Stomach (tissue), 9 donors: ENCODE results near the gene AAR2. TPM values are rescaled to one million over a fixed set of nuclear protein-coding genes. Genes with fewer than 3 reads are reported as not detected.

Experiments
- DNase-seq, 2 donors: peaks; one replicate each; pipeline versions ENCODE4 v3.0.0 to v3.0.0-alpha.2; 2013 to 2019
- H3K27ac ChIP-seq, 5 donors: fragments of 200-600 bp in 4 of 5; sonication (generic) in 4 of 5; one replicate each; pipeline ENCODE4 v1.5.1; 2013 to 2019; ENCODE audit warnings: mild to moderate bottlenecking in 1 of 5, moderate library complexity in 1 of 5
- H3K27me3 ChIP-seq, 3 donors: fragments of 200-600 bp; sonication (generic); one replicate each; pipeline ENCODE4 v1.5.1; 2017 to 2019; ENCODE audit warnings: mixed run types in 1 of 3
- H3K36me3 ChIP-seq, 4 donors: fragments of 200-600 bp; sonication (generic); 1 replicate in 3 of 4; 2 replicates in 1 of 4; pipeline ENCODE4 v1.5.1; 2016 to 2019
- H3K4me1 ChIP-seq, 4 donors: fragments of 200-600 bp; sonication (generic); one replicate each; pipeline ENCODE4 v1.5.1; 2016 to 2019
- H3K4me3 ChIP-seq, 4 donors: fragments of 200-600 bp; sonication (generic) in 3 of 4; one replicate each; pipeline ENCODE4 v1.5.1; 2016 to 2019; ENCODE audit warnings: mild to moderate bottlenecking in 1 of 4
- H3K9me3 ChIP-seq, 4 donors: fragments of 200-600 bp; sonication (generic); one replicate each; pipeline ENCODE4 v1.5.1; 2016 to 2019
- CTCF ChIP-seq, 7 experiments: fragments of 450-650 bp in 4 of 7; fragments of 200-600 bp in 3 of 7; sonication (generic) in 3 of 7; IDR thresholded peaks; one replicate each; pipeline ENCODE4 v1.5.1; 2016 to 2019; ENCODE audit warnings: antibody characterized with exemption in 7 of 7, control low read depth in 2 of 7, mild to moderate bottlenecking in 1 of 7
- EP300 ChIP-seq: sonication (generic); formaldehyde crosslinking; IDR thresholded peaks from one replicate; pipeline ENCODE4 v1.6.1; 2017; ENCODE audit warnings: antibody characterized with exemption
- POLR2A ChIP-seq, 4 donors: fragments of 450-650 bp; IDR thresholded peaks; one replicate each; pipeline ENCODE4 v1.6.1; 2016; ENCODE audit warnings: antibody characterized with exemption in 4 of 4, control low read depth in 2 of 4, mild to moderate bottlenecking in 1 of 4, moderate library complexity in 1 of 4
- POLR2AphosphoS5 ChIP-seq, 3 donors: sonication (generic); formaldehyde crosslinking; IDR thresholded peaks; one replicate each; pipeline ENCODE4 v1.6.1; 2016; ENCODE audit warnings: antibody characterized with exemption in 3 of 3
- WGBS, 5 donors: extraction: QIAGEN DNeasy Blood & Tissue Kit in 3 of 5; methylation state at CpG; one replicate each; pipeline versions ENCODE4 v1.1.5 to v1.1.7; 2013 to 2018; 5-methylcytosine and 5-hydroxymethylcytosine counted together
- intact Hi-C: fragments of 100-400 bp; cut with DNase I; formaldehyde crosslinking; loops from one replicate; pipeline ENCODE4 v1.15.1; 2023; ENCODE audit warnings: low total_unique reads
- polyA plus RNA-seq, 3 donors: library from polyadenylated mRNA; stranded (reverse); fragments of 200-250 nt; gene quantifications; one replicate each; pipeline ENCODE4 v1.2.3, GENCODE V29; 2013
- total RNA-seq, 5 donors: library from RNA; depleted of rRNA; stranded (reverse); fragments of >200 nt; gene quantifications; one replicate each; pipeline versions ENCODE4 v1.1.0 to v1.2.3, GENCODE V29; 2014 to 2016
- donor health status: healthy with polysubstance abuse.
- donor health status: Bipolar disorder and iron deficiency.
- donor health status: healthy.

Gene AAR2
- total and polyA plus RNA-seq, 8 donors, result 4.7 to 75.6 (median 19.7) TPM

DNA sequence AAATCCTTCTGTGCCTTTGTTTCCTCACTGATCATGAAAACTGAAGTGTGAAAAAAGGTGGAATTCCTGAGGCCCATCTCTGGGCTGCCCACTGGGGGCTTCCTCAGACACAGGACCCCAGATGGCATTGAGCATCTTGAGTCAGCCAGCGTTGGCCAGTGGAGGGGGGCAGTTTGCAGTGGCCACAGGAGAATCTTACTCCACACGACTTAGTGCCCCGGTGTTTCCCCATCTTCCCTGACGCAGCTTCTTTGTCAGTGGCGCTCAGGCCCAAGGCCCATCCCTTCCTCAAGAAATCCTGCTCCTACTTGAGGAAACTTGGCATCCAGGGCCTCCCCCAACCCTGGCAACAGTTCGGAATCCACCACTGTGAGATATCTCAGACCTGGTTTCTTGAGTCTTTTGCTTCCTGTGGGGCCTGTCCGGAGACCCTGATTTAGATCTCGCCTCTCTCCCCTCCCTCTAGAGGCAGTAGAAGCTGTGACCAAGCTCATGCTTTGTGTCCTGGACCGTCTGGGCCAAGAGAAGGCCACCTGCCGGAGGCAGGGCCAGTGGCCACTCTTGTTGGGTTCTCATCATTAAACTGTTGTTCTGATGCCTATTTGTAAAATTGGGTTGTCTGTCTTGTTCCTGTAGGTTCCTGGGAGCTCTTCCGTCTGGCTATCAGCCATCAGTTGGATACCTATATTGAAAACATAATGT is 49.6 kb downstream of the AAR2 start:
- DNase-seq, result no peak
- Histone ChIP-seq H3K4me3 (no peak overlapping the region), H3K36me3 (no peaks in the 10 kb centered on the region), H3K27me3 (peaks cover 0 to 15% (median 0%) of the 10 kb centered on the region in 3 donors), H3K27ac (no peak overlapping the region), H3K4me1 (no peaks in the 10 kb centered on the region), H3K9me3 (peaks cover 0 to 3% (median 0%) of the 10 kb centered on the region in 4 donors)
- 73 to 84% (median 83%) methylated on average over 10 to 11 of the region's 11 CpGs for WGBS, 5 donors
- no peak for TF ChIP-seq POLR2AphosphoS5 (IDR thresholded peaks at IDR 0.05)
- TF ChIP-seq CTCF (IDR thresholded peaks at IDR 0.05), result no peak
- no peak for TF ChIP-seq EP300
- TF ChIP-seq POLR2A (IDR thresholded peaks at IDR 0.05), result no peak
- intact Hi-C loops, result no loop called here

- WGBS, 5 donors, result 51 to 64% (median 53%) methylated on average over 5 of the region's 5 CpGs
- no peak overlapping the region for H3K27ac ChIP-seq
- peaks cover 9 to 79% (median 41%) of the 10 kb centered on the region in 3 donors for H3K27me3 ChIP-seq
- no peaks in the 10 kb centered on the region for H3K36me3 ChIP-seq
- no peak for DNase-seq
- H3K4me1 ChIP-seq, result no peaks in the 10 kb centered on the region
- no peak overlapping the region for H3K4me3 ChIP-seq
- H3K9me3 ChIP-seq, result no peaks in the 10 kb centered on the region
- intact Hi-C loops, result no loop called here
- TF ChIP-seq POLR2AphosphoS5 (IDR thresholded peaks at IDR 0.05) (no peak), POLR2A (IDR thresholded peaks at IDR 0.05) (no peak), CTCF (IDR thresholded peaks at IDR 0.05) (no peak), EP300 (no peak)
Observed at GRCh38 chr20:36297656-36298055, 61.4 kb downstream of the AAR2 start.

DNA sequence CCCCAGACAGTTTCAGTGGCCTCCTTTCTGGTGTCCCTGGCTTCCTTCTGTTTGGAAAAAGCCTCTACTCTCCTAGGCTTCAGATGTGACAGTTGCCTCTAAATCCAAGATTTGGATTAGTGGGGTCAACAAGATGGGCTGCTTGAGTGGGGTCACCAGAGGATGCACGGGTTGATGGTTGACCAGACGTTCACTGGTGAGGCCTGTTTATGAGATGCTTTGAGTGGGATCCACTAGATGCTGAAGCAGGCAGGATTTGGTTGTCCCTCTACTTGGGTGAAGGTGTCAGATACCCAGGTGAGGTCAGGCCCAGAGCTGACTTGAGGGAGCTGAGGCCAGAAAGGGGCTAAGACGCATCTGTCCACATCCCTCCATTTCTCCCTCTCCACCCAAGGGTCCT is 61.8 kb downstream of the AAR2 start:
- no peak overlapping the region for H3K4me3 ChIP-seq
- WGBS, 5 donors, result 75 to 82% (median 77%) methylated on average over 3 of the region's 3 CpGs
- no peaks in the 10 kb centered on the region for H3K4me1 ChIP-seq
- H3K36me3 ChIP-seq, result no peaks in the 10 kb centered on the region
- no peak for DNase-seq
- H3K27ac ChIP-seq, result no peak overlapping the region
- H3K27me3 ChIP-seq, result peaks cover 9 to 83% (median 45%) of the 10 kb centered on the region in 3 donors
- TF ChIP-seq POLR2AphosphoS5 (IDR thresholded peaks at IDR 0.05) (no peak), CTCF (IDR thresholded peaks at IDR 0.05) (no peak), EP300 (no peak), POLR2A (IDR thresholded peaks at IDR 0.05) (no peak)
- intact Hi-C loops, result no loop called here
- H3K9me3 ChIP-seq, result no peaks in the 10 kb centered on the region

DNA sequence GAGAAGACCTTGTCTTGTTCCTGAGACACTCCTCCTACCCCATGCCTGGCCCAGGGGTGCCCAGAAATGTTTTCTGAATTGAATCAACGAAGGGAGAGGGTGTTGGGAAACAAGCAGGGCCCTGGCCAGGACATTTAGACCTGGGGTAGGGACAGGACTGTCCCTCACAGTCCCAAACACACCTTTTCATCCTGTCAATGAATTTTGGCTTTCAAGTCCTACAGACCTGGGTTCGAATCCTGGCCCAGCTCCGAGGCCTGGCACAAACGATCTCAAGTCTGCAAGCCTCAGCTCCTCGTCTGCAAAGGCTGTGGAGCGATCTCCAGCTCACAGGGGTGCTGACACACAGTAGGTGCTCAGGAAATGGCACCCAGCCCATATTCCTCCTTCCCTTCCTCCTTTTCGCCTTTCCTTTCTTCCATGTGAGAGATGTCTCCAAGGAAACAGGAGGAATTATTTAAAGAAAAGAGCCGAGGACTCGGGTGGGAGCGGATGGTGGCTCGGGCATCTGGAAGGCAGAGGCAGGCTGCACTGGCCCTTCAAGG is 62.6 kb downstream of the AAR2 start:
- TF ChIP-seq CTCF (IDR thresholded peaks at IDR 0.05), result no peak
- no peak for TF ChIP-seq POLR2AphosphoS5 (IDR thresholded peaks at IDR 0.05)
- no peak for TF ChIP-seq POLR2A (IDR thresholded peaks at IDR 0.05)
- no peak for TF ChIP-seq EP300
- no peak overlapping the region for H3K4me3 ChIP-seq
- H3K27ac ChIP-seq, result no peak overlapping the region
- no peaks in the 10 kb centered on the region for H3K4me1 ChIP-seq
- H3K9me3 ChIP-seq, result no peaks in the 10 kb centered on the region
- no peak for DNase-seq
- no peaks in the 10 kb centered on the region for H3K36me3 ChIP-seq
- intact Hi-C loops, result no loop called here
- peaks cover 9 to 91% (median 53%) of the 10 kb centered on the region in 3 donors for H3K27me3 ChIP-seq
- 75 to 83% (median 81%) methylated on average over 11 of the region's 11 CpGs for WGBS, 5 donors
